Measurements from ENCODE around the gene TCAIM.

DNA sequence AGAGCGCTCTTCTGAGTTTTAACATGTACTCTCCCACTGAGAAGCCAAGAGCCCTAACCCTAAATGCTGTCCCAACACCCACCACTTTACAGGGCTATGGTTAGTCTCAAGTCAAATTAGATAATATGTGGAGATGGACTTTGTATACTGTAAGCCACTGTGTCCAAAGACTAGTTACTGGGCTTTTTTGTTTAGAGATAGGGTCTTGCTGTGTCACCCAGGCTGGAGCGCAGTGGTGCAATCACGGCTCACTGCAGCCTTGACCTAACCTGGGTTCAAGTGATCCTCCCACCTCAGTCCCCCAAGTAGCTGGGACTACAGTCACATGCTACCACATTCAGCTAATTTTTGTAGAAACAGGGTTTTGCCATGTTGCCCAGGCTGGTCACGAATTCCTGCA is 115.7 kb downstream of the TCAIM start:
- TF ChIP-seq, protein P1, sequence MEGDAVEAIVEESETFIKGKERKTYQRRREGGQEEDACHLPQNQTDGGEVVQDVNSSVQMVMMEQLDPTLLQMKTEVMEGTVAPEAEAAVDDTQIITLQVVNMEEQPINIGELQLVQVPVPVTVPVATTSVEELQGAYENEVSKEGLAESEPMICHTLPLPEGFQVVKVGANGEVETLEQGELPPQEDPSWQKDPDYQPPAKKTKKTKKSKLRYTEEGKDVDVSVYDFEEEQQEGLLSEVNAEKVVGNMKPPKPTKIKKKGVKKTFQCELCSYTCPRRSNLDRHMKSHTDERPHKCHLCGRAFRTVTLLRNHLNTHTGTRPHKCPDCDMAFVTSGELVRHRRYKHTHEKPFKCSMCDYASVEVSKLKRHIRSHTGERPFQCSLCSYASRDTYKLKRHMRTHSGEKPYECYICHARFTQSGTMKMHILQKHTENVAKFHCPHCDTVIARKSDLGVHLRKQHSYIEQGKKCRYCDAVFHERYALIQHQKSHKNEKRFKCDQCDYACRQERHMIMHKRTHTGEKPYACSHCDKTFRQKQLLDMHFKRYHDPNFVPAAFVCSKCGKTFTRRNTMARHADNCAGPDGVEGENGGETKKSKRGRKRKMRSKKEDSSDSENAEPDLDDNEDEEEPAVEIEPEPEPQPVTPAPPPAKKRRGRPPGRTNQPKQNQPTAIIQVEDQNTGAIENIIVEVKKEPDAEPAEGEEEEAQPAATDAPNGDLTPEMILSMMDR (conservative IDR thresholded peaks at IDR 0.05; ENCODE audit: low read depth in 2 of 2) = no peak
- TF ChIP-seq, protein P2, sequence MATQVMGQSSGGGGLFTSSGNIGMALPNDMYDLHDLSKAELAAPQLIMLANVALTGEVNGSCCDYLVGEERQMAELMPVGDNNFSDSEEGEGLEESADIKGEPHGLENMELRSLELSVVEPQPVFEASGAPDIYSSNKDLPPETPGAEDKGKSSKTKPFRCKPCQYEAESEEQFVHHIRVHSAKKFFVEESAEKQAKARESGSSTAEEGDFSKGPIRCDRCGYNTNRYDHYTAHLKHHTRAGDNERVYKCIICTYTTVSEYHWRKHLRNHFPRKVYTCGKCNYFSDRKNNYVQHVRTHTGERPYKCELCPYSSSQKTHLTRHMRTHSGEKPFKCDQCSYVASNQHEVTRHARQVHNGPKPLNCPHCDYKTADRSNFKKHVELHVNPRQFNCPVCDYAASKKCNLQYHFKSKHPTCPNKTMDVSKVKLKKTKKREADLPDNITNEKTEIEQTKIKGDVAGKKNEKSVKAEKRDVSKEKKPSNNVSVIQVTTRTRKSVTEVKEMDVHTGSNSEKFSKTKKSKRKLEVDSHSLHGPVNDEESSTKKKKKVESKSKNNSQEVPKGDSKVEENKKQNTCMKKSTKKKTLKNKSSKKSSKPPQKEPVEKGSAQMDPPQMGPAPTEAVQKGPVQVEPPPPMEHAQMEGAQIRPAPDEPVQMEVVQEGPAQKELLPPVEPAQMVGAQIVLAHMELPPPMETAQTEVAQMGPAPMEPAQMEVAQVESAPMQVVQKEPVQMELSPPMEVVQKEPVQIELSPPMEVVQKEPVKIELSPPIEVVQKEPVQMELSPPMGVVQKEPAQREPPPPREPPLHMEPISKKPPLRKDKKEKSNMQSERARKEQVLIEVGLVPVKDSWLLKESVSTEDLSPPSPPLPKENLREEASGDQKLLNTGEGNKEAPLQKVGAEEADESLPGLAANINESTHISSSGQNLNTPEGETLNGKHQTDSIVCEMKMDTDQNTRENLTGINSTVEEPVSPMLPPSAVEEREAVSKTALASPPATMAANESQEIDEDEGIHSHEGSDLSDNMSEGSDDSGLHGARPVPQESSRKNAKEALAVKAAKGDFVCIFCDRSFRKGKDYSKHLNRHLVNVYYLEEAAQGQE (IDR thresholded peaks at IDR 0.05; ENCODE audit: unreplicated experiment) = no peak
- TF ChIP-seq EZH2phosphoT487 (IDR thresholded peaks at IDR 0.05; ENCODE audit: unreplicated experiment) = no peak
- TF ChIP-seq EZH2 (IDR thresholded peaks at IDR 0.05; ENCODE audit: low read depth, unreplicated experiment) = no peak
- no peak for TF ChIP-seq POLR2AphosphoS5 (IDR thresholded peaks at IDR 0.05; ENCODE audit: low read depth)

All from GM23338 (cell line).